ENCODE results near the gene ATP13A1.
"Not testable (repeated sequence)": the region's sequence is repeated elsewhere in the genome, so short reads cannot be mapped to it uniquely, and the experiment has no call there.

Gene ATP13A1

GRCh38 chr19:19606021-19606420 lies 57.5 kb downstream of the ATP13A1 start:
- no peak overlapping the region for H3K4me3 ChIP-seq (ENCODE audit: low read length)
- TF ChIP-seq ZNF274 (IDR thresholded peaks at IDR 0.05; ENCODE audit: low read depth, low read length): no peak

GRCh38 chr19:19602713-19603324 lies 60.7 kb downstream of the ATP13A1 start:
- H3K4me3 ChIP-seq (ENCODE audit: low read length): no peak overlapping the region
- TF ChIP-seq ZNF274 (IDR thresholded peaks at IDR 0.05; ENCODE audit: low read depth, low read length): no peak

GRCh38 chr19:19602136-19602712 lies 61.3 kb downstream of the ATP13A1 start:
- H3K4me3 ChIP-seq (ENCODE audit: low read length): no peak overlapping the region
- no peak for TF ChIP-seq ZNF274 (IDR thresholded peaks at IDR 0.05; ENCODE audit: low read depth, low read length)

- H3K4me3 ChIP-seq (ENCODE audit: low read length): no peak overlapping the region
- TF ChIP-seq ZNF274 (IDR thresholded peaks at IDR 0.05; ENCODE audit: low read depth, low read length): no peak
Measured at GRCh38 chr19:19600793-19601330, 62.6 kb downstream of the ATP13A1 start.

GRCh38 chr19:19598728-19599451 lies 64.6 kb downstream of the ATP13A1 start:
- not testable (repeated sequence) for H3K4me3 ChIP-seq (ENCODE audit: low read length)

GRCh38 chr19:19597809-19598306 lies 65.6 kb downstream of the ATP13A1 start:
- TF ChIP-seq ZNF274 (IDR thresholded peaks at IDR 0.05; ENCODE audit: low read depth, low read length): no peak
- H3K4me3 ChIP-seq (ENCODE audit: low read length): no peak overlapping the region
